Vein endothelial cell (primary cell): ENCODE results near the gene OCLN. TPM values are rescaled to one million over a fixed set of nuclear protein-coding genes. Genes with fewer than 3 reads are reported as not detected.

ENCODE experiments used
- small RNA-seq: library from RNA; depleted of rRNA; stranded (forward); fragments of <200 nt; gene quantifications from one replicate; pipeline ENCODE3, GENCODE V24; 2012
- total RNA-seq: library from RNA; depleted of rRNA; stranded (reverse); fragments of >200 nt; gene quantifications from 2 replicates; pipeline ENCODE4 v1.2.3, GENCODE V29; 2012

The OCLN gene
- 7.7 and 11.8 TPM in 2 replicates for total RNA-seq

GRCh38 chr5:69492391-69492922 lies at the start of gene OCLN:
TSS of gene OCLN (plus strand) at chr5:69492790. CDS start at chr5:69504245, 11,455 bp downstream.

GRCh38 chr5:69559908-69560330 lies 67.3 kb downstream of the OCLN start, which contains the start of gene GTF2H2C:
TSS of gene GTF2H2C (plus strand) at chr5:69560191. CDS start at chr5:69565133, 4,942 bp downstream.

Small RNA genes lying within 50 kb of the gene (small RNA-seq; reads per million reads assigned to genes)
- gene RN7SL616P (not detected), gene RNU6-724P (not detected), gene RPS27P14 (not detected)

Other genes with a start within 250 kb of the OCLN start
- 6.3 and 7.8 TPM in 2 replicates for gene CCDC125, start 160.0 kb upstream of the OCLN start, total RNA-seq
- 12.7 and 15.6 TPM in 2 replicates for gene AK6, start 123.3 kb upstream of the OCLN start, total RNA-seq
- 75.1 and 88.0 TPM in 2 replicates for gene TAF9, start 123.3 kb upstream of the OCLN start, total RNA-seq
- 11.4 and 19.5 TPM in 2 replicates for gene RAD17, start 123.0 kb upstream of the OCLN start, total RNA-seq
- gene MARVELD2, start 77.7 kb upstream of the OCLN start, total RNA-seq: 4.8 and 6.2 TPM in 2 replicates
- gene GTF2H2C, start 67.4 kb downstream of the OCLN start, total RNA-seq: 21.6 and 36.6 TPM in 2 replicates